ENCODE results near the gene OBSL1.

DNA sequence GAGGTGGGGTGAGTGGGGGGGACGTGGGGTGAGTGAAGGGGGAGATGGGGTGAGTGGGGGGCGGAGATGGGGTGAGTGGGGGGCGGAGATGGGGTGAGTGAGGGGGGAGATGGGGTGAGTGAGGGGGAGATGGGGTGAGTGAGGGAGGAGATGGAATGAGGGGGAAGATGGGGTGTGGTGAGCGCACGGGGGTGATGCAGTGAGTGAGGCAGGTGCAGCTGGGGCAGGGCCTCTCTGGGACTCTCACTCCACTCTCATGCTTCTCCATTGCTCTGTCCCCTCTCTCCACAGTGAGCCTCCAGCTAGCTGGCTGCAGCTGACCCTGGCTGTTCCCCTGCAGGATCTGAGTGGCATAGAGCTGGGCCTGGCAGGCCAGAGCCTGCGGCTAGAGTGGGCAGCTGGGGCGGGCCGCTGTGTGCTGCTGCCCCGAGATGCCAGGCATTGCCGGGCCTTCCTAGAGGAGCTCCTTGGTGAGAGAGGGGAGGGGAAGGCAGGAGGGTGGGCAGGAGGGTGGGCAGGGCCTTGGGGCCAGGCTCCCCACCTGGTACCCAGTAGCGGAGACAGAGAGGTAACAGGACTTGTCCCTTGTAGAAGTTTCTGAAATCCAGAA, 42.2 kb upstream of the OBSL1 start:
- TF ChIP-seq POLR2A (IDR thresholded peaks at IDR 0.05; ENCODE audit: low read depth, low read length) (no peak), POLR2AphosphoS5 (IDR thresholded peaks at IDR 0.05; ENCODE audit: low read depth, low read length) (no peak)
